Aorta (tissue), 5 donors: Measurements from ENCODE around the gene SIGLEC1. TPM values are rescaled to one million over a fixed set of nuclear protein-coding genes. Genes with fewer than 3 reads are reported as not detected.
A peak's percentile ranks its signal among the peaks of the same experiment; 100 is the strongest.

Experiments
- ATAC-seq: fragments of 200-7000 bp; cut with Tn5 transposase; one replicate; pipeline ENCODE4 v1.9.1; 2022; ENCODE audit warnings: moderate library complexity; ENCODE audit not compliant: low FRiP score
- DNase-seq, 2 donors: peaks; one replicate each; pipeline ENCODE4 v3.0.0-alpha.2; 2020
- H3K27ac ChIP-seq, 2 donors: one replicate each; pipeline ENCODE4 v1.5.1; 2013; ENCODE audit warnings: low read length in 2 of 2, mild to moderate bottlenecking in 2 of 2, moderate library complexity in 2 of 2, control low read depth in 1 of 2, inconsistent platforms in 1 of 2, low read depth in 1 of 2
- H3K27me3 ChIP-seq, 2 donors: one replicate each; pipeline ENCODE4 v1.6.1; 2013; ENCODE audit warnings: control low read depth in 1 of 2, low read length in 1 of 2, mild to moderate bottlenecking in 1 of 2, moderate library complexity in 1 of 2; ENCODE audit not compliant: insufficient read depth in 2 of 2, control insufficient read depth in 1 of 2
- H3K36me3 ChIP-seq, 2 donors: one replicate each; pipeline ENCODE4 v1.6.1; 2013; ENCODE audit warnings: control low read depth in 1 of 2, low read length in 1 of 2, mild to moderate bottlenecking in 1 of 2; ENCODE audit not compliant: insufficient read depth in 2 of 2, control insufficient read depth in 1 of 2
- H3K4me1 ChIP-seq, 2 donors: one replicate each; pipeline ENCODE4 v1.6.1; 2013; ENCODE audit warnings: low read length in 2 of 2, control low read depth in 1 of 2, mild to moderate bottlenecking in 1 of 2, moderate library complexity in 1 of 2; ENCODE audit not compliant: insufficient read depth in 2 of 2, control insufficient read depth in 1 of 2
- H3K4me3 ChIP-seq, 2 donors: one replicate each; pipeline ENCODE4 v1.5.1; 2013; ENCODE audit warnings: low read length in 2 of 2, control low read depth in 1 of 2, mild to moderate bottlenecking in 1 of 2
- H3K9me3 ChIP-seq: one replicate; pipeline ENCODE4 v1.6.1; 2013; ENCODE audit warnings: mild to moderate bottlenecking, low read length; ENCODE audit not compliant: control insufficient read depth
- WGBS, 2 donors: extraction: QIAGEN DNeasy Blood & Tissue Kit; methylation state at CpG; one replicate each; pipeline ENCODE4 v1.1.7; 2013; 5-methylcytosine and 5-hydroxymethylcytosine counted together
- intact Hi-C, 2 donors: fragments of 100-400 bp; cut with DNase I; formaldehyde crosslinking; loops; one replicate each; pipeline versions ENCODE4 v1.14.2 to v1.15.0; 2022
- polyA plus RNA-seq, 2 donors: library from polyadenylated mRNA; stranded (reverse); fragments of 200-250 nt; gene quantifications; one replicate each; pipeline ENCODE4 v1.2.3, GENCODE V29; 2013
- total RNA-seq, 2 donors: library from RNA; stranded (reverse); fragmentation: NEBNext Ultra II Directional; extraction: Animal tissue kit (Norgen Biotek cat#: 25700); gene quantifications; one replicate each; pipeline ENCODE4 v1.2.1, GENCODE V29; 2021
- donor health status: healthy with polysubstance abuse.
- donor health status: Bipolar disorder and iron deficiency.
- donor health status: DM: no; HTN: no; CAD: no.
- donor health status: DM: no; HTN: no; CAD: no.
- donor health status: DM: yes; HTN: yes; CAD: no.

The SIGLEC1 gene
- total and polyA plus RNA-seq, 4 donors, result 2.8 to 55.8 (median 10.7) TPM

DNA sequence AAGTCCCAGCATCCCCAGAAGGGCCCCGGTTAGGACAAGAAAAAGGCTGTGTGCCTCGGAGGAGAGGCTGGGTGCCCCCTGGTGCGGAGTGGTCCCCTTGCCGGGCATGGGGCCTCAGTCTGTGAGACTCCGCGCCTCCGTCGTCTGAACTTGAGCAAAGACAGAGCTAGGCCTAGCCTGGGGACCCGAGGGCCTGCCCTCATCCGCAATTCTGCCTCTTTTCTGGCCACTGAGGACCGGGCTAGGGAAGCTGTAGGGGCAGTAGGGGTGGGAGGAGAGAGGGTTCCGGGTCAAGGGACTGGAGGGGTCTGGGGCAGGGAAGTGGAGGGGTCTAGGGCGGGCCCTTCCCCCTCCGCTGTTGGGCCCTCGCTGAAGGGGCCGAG lies 19.5 kb upstream of the SIGLEC1 start:
- ATAC-seq (no peak), DNase-seq (peak in 1 of 2 donors; percentile 38)
- intact Hi-C loops, result no loop called here
- Histone ChIP-seq H3K4me1 (no peaks in the 10 kb centered on the region), H3K9me3 (no peaks in the 10 kb centered on the region), H3K27ac (no peak overlapping the region), H3K27me3 (no peaks in the 10 kb centered on the region), H3K36me3 (no peaks in the 10 kb centered on the region), H3K4me3 (no peak overlapping the region)
- 84 to 91% methylated on average over 13 to 16 of the region's 16 CpGs for WGBS, 2 donors

DNA sequence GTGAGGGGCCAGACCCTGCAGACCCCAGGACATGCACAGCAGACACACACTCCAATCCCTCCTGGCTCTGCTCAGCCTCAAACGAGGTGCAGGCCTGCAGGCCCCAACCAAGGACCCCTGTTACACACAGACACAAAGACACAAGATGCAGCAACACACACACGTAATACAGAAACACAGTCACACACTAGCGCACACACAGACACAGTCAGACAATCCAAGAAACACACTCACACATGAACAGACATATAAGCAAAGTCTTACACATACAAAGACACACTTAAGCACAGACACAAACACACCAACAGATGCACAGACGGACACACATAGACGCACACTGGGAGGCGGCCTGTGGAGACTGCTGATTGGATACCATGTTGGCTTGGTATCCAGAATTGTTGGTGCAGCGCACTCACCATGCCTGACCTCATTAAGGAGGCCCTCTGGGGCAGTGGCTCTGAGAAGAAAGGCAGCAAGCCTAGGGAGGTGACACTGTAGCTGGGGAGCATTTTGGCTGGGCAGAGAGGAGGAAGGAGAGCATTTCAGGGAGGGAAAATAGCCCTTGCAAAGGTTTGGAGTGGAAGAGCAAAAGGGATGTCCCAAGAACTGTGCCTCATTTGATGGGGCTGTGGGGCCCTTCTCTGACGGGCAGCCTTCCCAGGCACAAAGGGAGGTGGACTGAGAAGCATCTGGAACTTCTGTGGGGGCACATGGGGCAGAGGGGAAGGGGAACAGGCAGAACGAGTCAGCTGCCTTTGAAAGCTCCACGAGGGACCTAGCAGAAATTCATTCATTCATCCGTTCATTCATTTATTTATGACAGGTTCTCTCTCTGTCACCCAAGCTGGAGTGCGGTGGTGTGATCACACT lies 18.6 kb upstream of the SIGLEC1 start:
- 90% methylated on average over 12 of the region's 12 CpGs for WGBS, 2 donors
- H3K27ac ChIP-seq, result no peak overlapping the region
- DNase-seq (peak in 1 of 2 donors; percentile 23), ATAC-seq (no peak)
- H3K9me3 ChIP-seq, result no peaks in the 10 kb centered on the region
- H3K27me3 ChIP-seq, result no peaks in the 10 kb centered on the region
- intact Hi-C loops, result no loop called here
- H3K4me3 ChIP-seq, result no peak overlapping the region
- no peaks in the 10 kb centered on the region for H3K4me1 ChIP-seq
- no peaks in the 10 kb centered on the region for H3K36me3 ChIP-seq

DNA sequence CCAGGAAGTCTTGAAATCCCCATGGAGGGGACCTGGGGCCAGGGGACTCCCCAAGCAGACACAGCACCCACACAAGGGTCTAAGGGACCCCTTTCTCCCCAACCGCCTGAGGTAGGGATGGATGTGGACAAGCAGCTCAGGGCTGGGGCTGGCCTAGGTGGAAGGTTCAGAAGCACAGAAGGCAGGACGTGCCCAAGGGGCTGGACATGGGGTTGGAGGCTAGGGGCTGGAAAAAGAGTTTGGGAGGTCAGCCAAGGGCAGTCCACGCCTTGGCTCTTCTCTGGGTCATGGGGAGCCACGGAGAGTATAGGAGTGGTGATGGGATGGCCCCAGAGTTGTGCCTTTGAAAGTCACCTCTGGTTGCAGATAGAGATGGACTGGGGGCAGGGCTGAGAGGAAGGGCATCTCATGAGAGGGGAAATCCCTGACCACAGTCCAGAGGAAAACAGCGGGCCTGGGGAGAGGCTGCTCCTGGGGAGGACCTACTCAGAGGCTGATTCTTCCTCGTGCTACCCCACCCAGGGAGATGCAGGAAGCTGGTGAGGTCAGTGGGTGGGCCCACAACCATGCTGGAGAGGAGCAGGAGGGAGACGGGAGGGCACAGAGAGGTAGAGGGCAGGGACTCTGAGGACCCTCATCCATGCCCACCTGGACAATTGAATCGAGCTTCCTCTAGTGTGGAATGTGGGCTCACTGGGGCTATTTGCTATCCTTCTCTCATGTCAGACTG lies 17.6 kb upstream of the SIGLEC1 start:
- Histone ChIP-seq H3K27me3 (no peaks in the 10 kb centered on the region), H3K4me1 (no peaks in the 10 kb centered on the region), H3K36me3 (no peaks in the 10 kb centered on the region), H3K27ac (no peak overlapping the region), H3K4me3 (no peak overlapping the region), H3K9me3 (no peaks in the 10 kb centered on the region)
- 88 to 95% methylated on average over 8 of the region's 8 CpGs for WGBS, 2 donors
- ATAC-seq, result no peak
- DNase-seq, result no peak
- intact Hi-C loops, result no loop called here

DNA sequence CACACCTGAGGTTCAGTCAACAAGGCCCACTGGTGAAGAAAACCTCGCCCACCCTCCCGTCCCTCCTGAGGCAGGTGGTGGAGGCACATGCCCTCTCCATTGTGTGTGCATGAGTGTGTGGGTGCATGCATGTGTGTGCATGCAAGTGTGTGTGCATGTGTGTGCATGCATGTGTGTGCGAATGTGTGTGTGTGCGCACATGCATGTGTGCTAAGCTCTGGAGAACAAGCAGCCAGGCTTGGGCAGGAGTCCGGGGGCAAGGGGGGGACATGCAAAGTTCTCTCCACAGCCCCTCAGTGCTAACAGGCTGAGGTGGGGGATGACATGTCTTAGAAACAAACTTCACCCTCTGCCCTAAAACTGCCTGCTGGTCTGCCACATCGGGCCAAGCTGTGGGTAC lies 17.0 kb upstream of the SIGLEC1 start:
- no peaks in the 10 kb centered on the region for H3K4me1 ChIP-seq
- H3K27ac ChIP-seq, result no peak overlapping the region

DNA sequence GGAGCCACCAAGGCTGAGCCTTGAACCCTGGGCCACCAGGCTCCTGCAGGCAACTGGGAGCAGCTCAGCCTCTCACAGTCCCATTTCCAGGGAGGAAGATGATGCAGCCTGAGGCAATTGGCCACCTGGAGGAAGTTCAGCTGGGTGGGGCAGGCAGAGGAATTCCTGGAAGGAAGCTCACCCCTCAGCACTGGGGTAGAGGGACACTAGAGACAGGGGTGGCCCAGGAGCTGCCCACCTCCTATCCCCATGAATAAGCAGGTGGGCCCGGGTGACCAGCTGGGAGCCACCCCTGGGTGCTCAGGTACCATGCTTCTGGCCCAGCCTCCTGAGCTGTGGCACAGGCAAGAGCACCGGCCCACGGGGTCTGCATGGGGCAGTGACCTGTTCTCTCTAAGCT lies 16.5 kb upstream of the SIGLEC1 start:
- H3K27ac ChIP-seq, result no peak overlapping the region
- ATAC-seq, result no peak
- no peaks in the 10 kb centered on the region for H3K27me3 ChIP-seq
- no peaks in the 10 kb centered on the region for H3K9me3 ChIP-seq
- DNase-seq, result no peak
- H3K36me3 ChIP-seq, result no peaks in the 10 kb centered on the region
- H3K4me1 ChIP-seq, result no peaks in the 10 kb centered on the region
- 91% methylated on average over 3 of the region's 3 CpGs for WGBS, 2 donors
- intact Hi-C loops, result no loop called here
- no peak overlapping the region for H3K4me3 ChIP-seq

More for the DNA sequence above, 17.0 kb upstream of the SIGLEC1 start:
- no peaks in the 10 kb centered on the region for H3K9me3 ChIP-seq
- no peak for ATAC-seq
- 90 to 93% methylated on average over 6 of the region's 6 CpGs for WGBS, 2 donors
- H3K36me3 ChIP-seq, result no peaks in the 10 kb centered on the region
- H3K27me3 ChIP-seq, result no peaks in the 10 kb centered on the region
- H3K4me3 ChIP-seq, result no peak overlapping the region
- intact Hi-C loops, result no loop called here
- DNase-seq, result no peak

DNA sequence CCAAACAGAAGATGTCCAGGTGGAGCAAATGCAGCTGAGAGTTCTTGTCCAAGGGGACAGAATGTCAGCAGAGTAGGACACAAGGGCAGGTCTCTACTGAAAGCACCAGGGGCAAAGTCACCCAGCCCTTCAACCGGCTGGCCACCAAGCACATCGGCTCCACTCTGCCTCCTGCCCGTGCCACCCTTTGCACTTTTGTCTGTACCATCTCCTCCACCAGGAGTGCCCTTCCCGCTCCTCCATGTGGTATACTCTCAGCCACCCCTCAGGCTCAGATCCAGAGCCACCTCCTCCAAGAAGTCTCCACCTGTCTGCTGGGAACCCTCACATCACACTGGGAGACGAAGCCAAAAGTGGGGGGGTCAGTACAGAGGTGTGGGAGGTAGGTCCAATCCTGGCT lies 16.0 kb upstream of the SIGLEC1 start:
- 77 to 82% methylated on average over 5 of the region's 5 CpGs for WGBS, 2 donors
- H3K27ac ChIP-seq, result no peak overlapping the region

DNA sequence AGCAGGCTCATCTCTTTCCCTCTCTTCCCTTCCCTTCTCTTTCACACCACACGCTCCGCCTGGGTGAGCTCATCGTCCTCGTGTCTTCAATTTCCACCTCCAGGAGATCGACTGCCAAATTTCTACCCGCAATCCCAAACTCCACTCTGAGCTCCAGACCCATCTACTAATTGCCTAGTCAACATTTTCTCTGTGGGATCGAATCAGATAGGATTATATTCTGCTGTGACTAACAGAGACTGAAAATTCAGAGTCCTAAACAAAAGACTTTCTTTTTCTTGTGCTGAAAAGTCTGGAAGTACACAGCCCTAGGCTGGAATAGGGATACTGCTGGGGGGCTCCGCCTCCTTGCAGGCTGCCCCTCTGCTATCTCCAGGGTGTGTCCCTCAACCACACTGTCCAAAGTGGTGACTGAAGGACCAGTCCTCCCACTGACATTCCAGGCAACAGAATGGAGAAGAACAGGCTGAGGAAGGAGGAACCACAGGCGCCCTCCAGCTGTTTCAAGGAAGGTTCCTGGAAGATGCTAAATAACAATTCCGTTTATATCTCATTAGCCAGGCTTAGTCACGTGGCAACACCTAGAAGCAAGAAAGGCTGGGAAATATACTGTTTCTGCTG lies 15.1 kb upstream of the SIGLEC1 start:
- H3K27me3 ChIP-seq, result no peaks in the 10 kb centered on the region
- ATAC-seq, result peak; percentile 70

More for the DNA sequence above, 16.0 kb upstream of the SIGLEC1 start:
- Histone ChIP-seq H3K36me3 (no peaks in the 10 kb centered on the region), H3K27me3 (no peaks in the 10 kb centered on the region), H3K4me3 (no peak overlapping the region), H3K9me3 (no peaks in the 10 kb centered on the region), H3K4me1 (no peaks in the 10 kb centered on the region)
- DNase-seq (no peak), ATAC-seq (no peak)
- intact Hi-C loops, result no loop called here

DNA sequence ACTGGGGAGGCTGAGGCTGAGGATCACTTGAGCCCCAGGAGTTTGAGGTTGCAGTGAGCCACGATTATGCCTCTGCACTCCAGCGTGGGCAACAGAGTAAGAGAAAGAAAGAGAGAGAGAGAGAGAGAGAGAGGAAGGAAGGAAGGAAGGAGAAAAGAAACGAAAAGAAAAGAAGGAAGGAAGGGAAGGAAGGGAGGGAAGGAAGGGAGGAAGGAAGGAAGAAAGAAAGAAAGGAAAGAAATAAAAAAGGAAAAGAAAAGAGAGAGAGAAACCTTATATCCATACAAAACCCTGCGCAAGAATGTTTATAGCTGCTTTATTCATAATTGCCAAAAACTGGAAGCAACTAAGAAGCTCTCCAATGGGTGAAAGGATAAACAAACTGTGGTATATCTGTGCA lies 12.0 kb upstream of the SIGLEC1 start:
- WGBS, 2 donors, result 67 to 72% methylated on average over 4 of the region's 4 CpGs
- intact Hi-C loops, result no loop called here
- Histone ChIP-seq H3K27ac (no peak overlapping the region), H3K27me3 (no peaks in the 10 kb centered on the region), H3K4me3 (no peak overlapping the region), H3K4me1 (no peaks in the 10 kb centered on the region), H3K9me3 (no peaks in the 10 kb centered on the region), H3K36me3 (no peaks in the 10 kb centered on the region)
- DNase-seq (no peak), ATAC-seq (no peak)

More for the DNA sequence above, 15.1 kb upstream of the SIGLEC1 start:
- no peaks in the 10 kb centered on the region for H3K9me3 ChIP-seq
- no peak overlapping the region for H3K4me3 ChIP-seq
- no peaks in the 10 kb centered on the region for H3K36me3 ChIP-seq
- no peak overlapping the region for H3K27ac ChIP-seq
- no peaks in the 10 kb centered on the region for H3K4me1 ChIP-seq
- 40 to 41% methylated on average over 11 of the region's 11 CpGs for WGBS, 2 donors
- intact Hi-C loops, result no loop called here
- DNase-seq, result no peak
